Measurements from ENCODE around the gene LNX2.

The LNX2 gene

DNA sequence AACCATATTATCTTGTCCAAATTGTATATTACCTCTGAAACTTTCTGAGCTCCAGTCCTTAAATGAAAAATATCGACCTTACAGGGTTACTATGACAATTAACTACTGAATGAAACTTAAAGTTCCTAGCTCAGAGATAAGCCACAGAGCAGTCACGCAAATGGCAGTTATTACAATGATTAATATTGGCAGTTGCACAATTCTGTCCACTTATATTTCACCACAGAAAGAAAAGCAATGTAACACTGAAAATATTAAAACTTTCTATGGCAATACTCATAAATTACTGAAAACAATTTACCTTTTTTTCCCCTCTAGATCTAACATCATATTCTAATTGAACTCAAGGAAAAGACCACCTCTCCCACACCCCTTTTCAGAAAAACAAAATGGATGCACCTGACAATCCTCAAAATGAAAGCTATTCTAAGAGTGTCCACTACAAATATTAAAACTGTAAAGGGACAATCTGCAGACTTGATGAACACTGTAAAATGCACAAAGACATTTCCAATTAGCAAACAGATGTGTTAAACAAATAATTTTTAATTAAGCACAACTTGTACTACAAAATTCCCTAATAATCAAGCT is 14.6 kb downstream of the LNX2 start:
- no peak overlapping the region for H3K4me3 ChIP-seq (ENCODE audit: low read depth, low read length)
- no peaks in the 10 kb centered on the region for H3K36me3 ChIP-seq
- no peaks in the 10 kb centered on the region for H3K9me3 ChIP-seq (ENCODE audit: severe bottlenecking)
- no peak overlapping the region for H3K27ac ChIP-seq
- H3K27me3 ChIP-seq (ENCODE audit: insufficient read depth, low read depth, severe bottlenecking): no peaks in the 10 kb centered on the region
- no peak for DNase-seq
- TF ChIP-seq, protein P1, sequence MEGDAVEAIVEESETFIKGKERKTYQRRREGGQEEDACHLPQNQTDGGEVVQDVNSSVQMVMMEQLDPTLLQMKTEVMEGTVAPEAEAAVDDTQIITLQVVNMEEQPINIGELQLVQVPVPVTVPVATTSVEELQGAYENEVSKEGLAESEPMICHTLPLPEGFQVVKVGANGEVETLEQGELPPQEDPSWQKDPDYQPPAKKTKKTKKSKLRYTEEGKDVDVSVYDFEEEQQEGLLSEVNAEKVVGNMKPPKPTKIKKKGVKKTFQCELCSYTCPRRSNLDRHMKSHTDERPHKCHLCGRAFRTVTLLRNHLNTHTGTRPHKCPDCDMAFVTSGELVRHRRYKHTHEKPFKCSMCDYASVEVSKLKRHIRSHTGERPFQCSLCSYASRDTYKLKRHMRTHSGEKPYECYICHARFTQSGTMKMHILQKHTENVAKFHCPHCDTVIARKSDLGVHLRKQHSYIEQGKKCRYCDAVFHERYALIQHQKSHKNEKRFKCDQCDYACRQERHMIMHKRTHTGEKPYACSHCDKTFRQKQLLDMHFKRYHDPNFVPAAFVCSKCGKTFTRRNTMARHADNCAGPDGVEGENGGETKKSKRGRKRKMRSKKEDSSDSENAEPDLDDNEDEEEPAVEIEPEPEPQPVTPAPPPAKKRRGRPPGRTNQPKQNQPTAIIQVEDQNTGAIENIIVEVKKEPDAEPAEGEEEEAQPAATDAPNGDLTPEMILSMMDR (IDR thresholded peaks at IDR 0.05; ENCODE audit: low read depth, low read length): no peak

DNA sequence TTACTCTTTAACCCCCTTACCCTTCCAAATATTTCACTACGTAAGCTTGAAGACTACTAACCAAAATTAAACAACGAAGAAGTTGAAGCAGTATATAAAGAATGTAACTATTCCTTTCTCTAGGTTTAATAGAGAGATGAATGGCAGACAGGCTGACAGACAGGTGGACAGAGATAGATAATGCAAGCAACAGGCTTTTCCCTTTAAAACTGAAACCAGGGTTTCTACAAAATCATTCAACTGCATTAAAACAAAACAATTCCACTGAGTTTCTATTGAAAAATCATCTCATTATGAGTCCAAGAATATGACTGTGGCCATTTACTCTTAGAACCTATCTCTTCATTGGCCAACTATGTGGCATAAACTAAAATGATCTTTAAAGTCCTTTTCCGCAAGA is 15.2 kb downstream of the LNX2 start:
- Histone ChIP-seq H3K27ac (no peak overlapping the region), H3K9me3 (ENCODE audit: severe bottlenecking) (no peaks in the 10 kb centered on the region), H3K4me3 (ENCODE audit: low read depth, low read length) (no peak overlapping the region), H3K27me3 (ENCODE audit: insufficient read depth, low read depth, severe bottlenecking) (no peaks in the 10 kb centered on the region), H3K36me3 (no peaks in the 10 kb centered on the region)
- no peak for DNase-seq
- TF ChIP-seq, protein P1 (IDR thresholded peaks at IDR 0.05; ENCODE audit: low read depth, low read length): no peak

DNA sequence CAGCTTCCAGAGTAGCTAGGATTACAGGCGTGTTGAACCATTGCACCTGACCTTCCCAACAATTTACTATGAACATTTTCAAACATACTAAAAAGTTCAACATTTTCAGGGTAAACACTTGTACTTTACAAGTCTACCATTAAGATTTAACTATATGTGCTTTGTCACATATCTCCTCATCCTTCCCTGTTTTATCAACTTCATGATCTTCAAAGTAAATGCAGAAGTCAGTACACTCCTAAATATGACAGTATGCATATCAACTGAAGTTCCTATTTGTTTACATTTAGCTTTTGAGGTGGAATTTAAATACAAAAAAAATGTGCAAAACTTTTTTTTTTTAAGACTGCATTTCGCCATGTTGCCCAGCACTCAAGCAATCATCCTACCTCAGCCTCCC is 18.5 kb downstream of the LNX2 start:
- DNase-seq: no peak
- no peaks in the 10 kb centered on the region for H3K36me3 ChIP-seq
- TF ChIP-seq, protein P1 (IDR thresholded peaks at IDR 0.05; ENCODE audit: low read depth, low read length): no peak
- no peak overlapping the region for H3K27ac ChIP-seq
- H3K27me3 ChIP-seq (ENCODE audit: insufficient read depth, low read depth, severe bottlenecking): no peaks in the 10 kb centered on the region
- no peak overlapping the region for H3K4me3 ChIP-seq (ENCODE audit: low read depth, low read length)
- no peaks in the 10 kb centered on the region for H3K9me3 ChIP-seq (ENCODE audit: severe bottlenecking)

DNA sequence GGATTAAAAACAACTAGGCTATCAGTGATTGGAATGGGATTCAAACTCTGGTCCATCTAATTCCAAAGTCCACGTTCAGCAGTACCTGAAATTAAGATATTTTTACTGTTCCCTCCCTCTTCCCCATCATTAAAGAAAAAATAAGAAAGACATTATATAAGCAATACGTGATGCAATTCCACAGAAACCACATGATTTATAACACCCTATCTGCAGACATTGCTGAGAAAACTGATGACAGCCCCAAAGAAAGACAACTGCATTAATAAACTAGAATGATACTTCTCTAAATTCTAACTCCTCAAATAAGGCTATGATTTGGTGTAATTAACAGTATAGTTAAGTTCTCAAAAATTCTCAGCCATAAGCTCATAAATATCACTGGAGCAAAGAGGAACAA is 19.1 kb downstream of the LNX2 start:
- no peaks in the 10 kb centered on the region for H3K27me3 ChIP-seq (ENCODE audit: insufficient read depth, low read depth, severe bottlenecking)
- H3K27ac ChIP-seq: no peak overlapping the region
- H3K36me3 ChIP-seq: no peaks in the 10 kb centered on the region
- DNase-seq: no peak
- H3K9me3 ChIP-seq (ENCODE audit: severe bottlenecking): no peaks in the 10 kb centered on the region
- TF ChIP-seq, protein P1 (IDR thresholded peaks at IDR 0.05; ENCODE audit: low read depth, low read length): no peak
- H3K4me3 ChIP-seq (ENCODE audit: low read depth, low read length): no peak overlapping the region

DNA sequence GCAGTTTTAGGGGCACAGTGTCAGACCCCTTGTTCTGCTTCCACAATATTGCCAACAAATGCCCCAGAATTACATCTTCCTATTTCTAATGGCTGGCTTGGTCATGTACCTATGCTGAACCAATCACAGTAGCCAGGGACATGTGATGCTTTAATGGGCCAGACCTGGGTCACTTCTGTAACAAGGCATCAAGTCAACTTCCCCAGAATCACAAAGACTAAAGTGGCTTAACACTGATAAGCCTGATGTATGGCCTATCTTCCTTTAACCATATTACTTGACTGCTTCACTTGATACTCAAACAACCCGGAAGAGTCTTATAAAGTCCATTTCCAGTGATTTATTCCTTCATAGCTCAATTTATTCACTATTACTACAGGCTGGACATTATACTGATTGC is 19.6 kb downstream of the LNX2 start:
- H3K4me3 ChIP-seq (ENCODE audit: low read depth, low read length): no peak overlapping the region
- no peaks in the 10 kb centered on the region for H3K9me3 ChIP-seq (ENCODE audit: severe bottlenecking)
- H3K27me3 ChIP-seq (ENCODE audit: insufficient read depth, low read depth, severe bottlenecking): no peaks in the 10 kb centered on the region
- DNase-seq: no peak
- H3K36me3 ChIP-seq: no peaks in the 10 kb centered on the region
- H3K27ac ChIP-seq: no peak overlapping the region
- TF ChIP-seq, protein P1 (IDR thresholded peaks at IDR 0.05; ENCODE audit: low read depth, low read length): no peak

Data from WERI-Rb-1 (cell line).